Fibroblast of villous mesenchyme (primary cell): Measurements from ENCODE around the gene RASSF1. TPM values are rescaled to one million over a fixed set of nuclear protein-coding genes. Genes with fewer than 3 reads are reported as not detected.

ENCODE experiments used
- DNase-seq: peaks from one replicate; pipeline ENCODE4 v3.0.0-alpha.2; 2010; ENCODE audit warnings: low read depth
- H3K4me3 ChIP-seq: 2 replicates; pipeline ENCODE4 v1.5.1; 2011; ENCODE audit warnings: low read depth, mild to moderate bottlenecking, low read length
- total RNA-seq: library from RNA; depleted of rRNA; stranded (reverse); fragments of >200 nt; gene quantifications from 2 replicates; pipeline ENCODE4 v1.2.3, GENCODE V29; 2012
- TF ChIP-seq, protein P1 (sequence below): IDR thresholded peaks from 2 replicates; pipeline ENCODE4 v1.5.1; 2012; ENCODE audit warnings: low read depth, mild to moderate bottlenecking, low read length; ENCODE audit not compliant: insufficient read depth

RASSF1 gene
- total RNA-seq, 1 donor = 36.3 TPM

DNA sequence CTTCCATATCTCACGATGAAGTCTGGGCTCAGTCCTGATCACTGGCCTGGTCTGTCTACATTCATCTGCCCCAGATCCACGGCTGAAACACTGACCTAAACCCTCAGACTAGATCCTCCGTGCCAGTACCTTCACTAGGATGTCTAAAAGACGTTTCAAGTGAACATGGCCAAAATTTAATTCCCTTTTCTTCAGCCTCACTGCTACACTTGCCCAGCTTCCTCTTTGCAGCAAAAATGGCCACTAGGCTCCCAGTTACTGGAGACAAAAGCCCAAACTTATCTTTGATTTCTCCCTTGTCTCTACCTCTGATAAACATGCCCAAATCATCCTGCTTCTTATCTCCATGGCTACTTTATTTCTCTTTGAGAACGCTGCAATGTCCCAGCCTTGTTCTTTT is 1.7 kb downstream of the RASSF1 start:
- TF ChIP-seq, protein P1, sequence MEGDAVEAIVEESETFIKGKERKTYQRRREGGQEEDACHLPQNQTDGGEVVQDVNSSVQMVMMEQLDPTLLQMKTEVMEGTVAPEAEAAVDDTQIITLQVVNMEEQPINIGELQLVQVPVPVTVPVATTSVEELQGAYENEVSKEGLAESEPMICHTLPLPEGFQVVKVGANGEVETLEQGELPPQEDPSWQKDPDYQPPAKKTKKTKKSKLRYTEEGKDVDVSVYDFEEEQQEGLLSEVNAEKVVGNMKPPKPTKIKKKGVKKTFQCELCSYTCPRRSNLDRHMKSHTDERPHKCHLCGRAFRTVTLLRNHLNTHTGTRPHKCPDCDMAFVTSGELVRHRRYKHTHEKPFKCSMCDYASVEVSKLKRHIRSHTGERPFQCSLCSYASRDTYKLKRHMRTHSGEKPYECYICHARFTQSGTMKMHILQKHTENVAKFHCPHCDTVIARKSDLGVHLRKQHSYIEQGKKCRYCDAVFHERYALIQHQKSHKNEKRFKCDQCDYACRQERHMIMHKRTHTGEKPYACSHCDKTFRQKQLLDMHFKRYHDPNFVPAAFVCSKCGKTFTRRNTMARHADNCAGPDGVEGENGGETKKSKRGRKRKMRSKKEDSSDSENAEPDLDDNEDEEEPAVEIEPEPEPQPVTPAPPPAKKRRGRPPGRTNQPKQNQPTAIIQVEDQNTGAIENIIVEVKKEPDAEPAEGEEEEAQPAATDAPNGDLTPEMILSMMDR = no peak
- no peak overlapping the region for H3K4me3 ChIP-seq
- DNase-seq = no peak

DNA sequence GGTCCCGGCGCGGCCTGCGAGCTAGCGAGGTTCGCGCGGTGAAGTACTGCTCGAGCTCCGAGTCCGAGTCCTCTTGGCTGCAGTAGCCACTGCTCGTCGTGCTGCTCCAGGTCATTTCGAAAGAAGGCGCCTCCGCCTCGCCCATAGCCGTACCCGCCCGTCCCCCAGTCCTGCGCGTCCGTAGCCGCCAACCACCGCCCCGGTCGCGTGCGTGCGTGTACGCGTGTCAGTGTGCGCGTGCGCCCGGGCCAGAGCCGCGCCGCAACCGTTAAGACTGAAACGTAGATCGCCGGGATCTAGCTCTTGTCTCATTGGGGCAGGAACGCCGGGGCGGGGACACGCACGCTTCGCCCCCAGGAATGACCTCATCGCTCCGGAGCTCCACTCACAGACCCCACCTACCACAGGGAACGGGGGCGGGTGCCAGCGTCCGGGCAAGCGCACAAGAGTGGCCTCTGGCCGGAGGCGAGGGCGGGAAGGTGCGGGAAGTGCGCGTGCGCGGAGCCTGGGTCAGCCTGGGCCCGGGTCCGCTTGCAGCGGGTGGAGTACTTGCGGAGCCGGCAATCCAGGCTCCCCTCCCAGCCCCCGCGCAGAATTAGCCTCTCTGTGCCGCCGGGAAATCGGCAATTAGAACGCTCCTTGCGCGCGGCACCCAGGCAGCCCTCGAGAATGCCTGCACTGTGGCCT is 3.3 kb downstream of the RASSF1 start:
- DNase-seq = peak; percentile 100
- TF ChIP-seq, protein P1 = no peak
- H3K4me3 ChIP-seq = peak overlapping the region; percentile 85

DNA sequence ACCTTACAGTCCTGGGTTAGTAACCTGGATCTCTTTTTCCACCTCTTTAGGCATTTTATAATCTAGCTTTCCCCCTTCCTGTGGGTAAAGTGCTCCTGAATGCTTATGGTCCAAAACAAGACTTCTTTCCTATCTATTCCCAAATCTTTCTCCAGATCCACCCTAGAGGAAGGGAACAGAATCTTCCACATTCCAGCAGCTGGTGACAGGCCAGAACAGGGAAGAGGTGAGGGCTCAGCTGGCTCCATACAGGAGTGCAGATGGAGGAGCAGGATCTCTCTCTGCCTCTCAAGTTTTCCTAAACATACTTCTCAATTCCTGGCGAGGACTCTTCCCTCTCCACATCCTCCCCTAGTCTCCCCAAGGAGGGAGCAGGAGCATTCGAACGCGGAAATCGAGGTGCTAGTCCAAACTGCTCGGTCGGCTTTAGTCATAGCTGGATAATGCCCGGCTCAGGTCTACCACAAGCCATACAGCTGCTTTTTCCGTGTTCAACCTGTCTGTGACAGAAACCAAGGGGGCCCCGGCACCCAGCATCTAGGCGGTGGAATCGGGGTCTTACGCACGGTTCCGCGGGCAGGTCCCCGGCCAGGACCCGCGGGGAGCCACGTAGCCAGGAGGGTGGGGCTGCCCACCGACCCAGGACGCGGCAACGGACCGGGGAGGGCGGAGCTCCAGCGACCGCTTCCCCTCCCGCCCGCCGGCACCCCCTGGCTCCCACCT is 4.0 kb downstream of the RASSF1 start:
- peak overlapping the region; percentile 85 for H3K4me3 ChIP-seq
- no peak for DNase-seq
- TF ChIP-seq, protein P1 = no peak

DNA sequence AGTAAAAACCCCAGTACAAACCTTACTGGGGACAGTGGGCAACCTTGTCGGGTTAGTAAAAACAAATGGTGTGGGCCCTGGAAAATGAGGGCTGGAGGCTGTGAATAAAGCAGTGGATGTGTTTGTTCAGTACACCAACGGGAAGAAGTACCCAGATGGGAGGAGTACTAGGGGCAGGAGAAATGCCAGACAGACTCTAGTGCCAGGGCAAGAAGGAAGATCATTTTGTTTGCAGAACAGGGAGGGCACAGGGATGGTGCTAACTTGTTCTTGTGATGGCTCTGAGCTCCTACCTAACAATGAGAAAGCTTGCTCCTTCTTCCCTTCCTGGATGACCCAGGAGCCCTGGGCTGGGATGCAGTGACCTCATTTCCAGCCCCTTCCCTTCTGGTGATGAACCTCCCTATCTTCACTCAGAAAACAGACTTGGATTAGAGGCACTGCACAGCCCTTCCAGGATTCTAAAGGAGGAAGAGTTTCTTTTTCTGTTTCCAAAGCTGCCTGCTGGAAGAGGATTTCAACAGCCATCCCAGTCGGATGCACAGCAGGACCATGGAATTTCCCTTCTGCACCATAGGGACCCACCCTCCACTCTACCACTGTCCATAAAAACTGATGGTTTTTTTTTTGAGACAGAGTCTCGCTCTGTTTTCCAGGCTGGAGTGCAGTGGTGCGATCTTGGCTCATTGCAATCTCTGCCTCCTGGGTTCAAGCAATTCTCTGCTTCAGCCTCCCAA is 6.1 kb downstream of the RASSF1 start:
- H3K4me3 ChIP-seq = peak overlapping the region; percentile 10
- peak; percentile 53 for DNase-seq
- TF ChIP-seq, protein P1 = no peak

DNA sequence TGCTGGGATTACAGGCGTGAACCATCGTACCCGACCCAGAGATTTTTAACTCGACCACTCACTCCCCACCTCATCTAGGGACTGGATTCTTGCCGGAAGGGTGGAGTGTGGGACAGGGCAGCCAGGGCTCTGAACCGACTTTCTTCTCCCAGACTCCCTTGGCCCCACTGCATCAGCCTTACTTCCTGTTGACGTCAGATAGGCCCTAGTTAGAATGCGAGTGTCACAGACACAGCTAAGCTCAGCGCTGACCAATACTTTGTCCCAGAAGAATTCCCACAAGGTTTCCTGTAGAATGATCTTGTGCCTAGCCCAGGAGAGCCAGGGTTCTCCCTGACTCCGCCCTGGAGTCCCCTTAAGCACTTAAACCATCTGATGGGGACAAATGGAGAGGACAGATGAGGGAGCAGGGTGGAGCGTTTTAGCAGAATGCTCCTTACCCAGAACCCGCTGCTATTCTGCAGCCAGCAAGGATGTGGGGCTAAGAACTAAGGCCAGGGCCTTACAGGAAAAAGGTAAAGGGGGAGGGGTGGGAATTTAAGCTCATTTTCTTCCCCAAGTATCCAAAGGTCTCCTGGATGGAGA is 6.8 kb downstream of the RASSF1 start:
- TF ChIP-seq, protein P1 = no peak
- DNase-seq = peak; percentile 94
- peak overlapping the region; percentile 10 for H3K4me3 ChIP-seq

DNA sequence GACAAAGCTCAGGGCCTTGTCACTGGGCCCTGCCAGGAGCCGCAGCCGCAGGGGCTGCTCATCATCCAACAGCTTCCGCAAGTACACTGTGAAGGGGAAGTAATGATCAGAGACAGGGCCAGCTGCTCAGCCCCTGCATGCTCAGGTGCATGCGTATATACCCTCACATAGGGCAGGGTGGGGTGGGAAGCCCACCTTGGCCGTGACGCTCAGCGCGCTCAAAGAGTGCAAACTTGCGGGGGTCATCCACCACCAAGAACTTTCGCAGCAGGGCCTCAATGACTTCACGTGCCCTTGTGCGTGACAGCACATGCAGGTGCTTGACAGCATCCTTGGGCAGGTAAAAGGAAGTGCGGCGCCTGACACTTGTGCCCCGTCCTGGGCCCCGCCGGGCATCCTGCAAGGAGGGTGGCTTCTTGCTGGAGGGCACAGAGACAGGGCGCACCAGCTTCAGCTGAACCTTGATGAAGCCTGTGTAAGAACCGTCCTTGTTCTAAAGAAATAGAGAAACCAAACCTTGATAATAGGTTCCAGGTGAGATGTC is 9.2 kb downstream of the RASSF1 start:
- DNase-seq = no peak
- TF ChIP-seq, protein P1 = no peak
- H3K4me3 ChIP-seq = no peak overlapping the region
